NCI-H2227 (cell line): ENCODE results near the gene ZNF248.
"Not testable (repeated sequence)": the region's sequence is repeated elsewhere in the genome, so short reads cannot be mapped to it uniquely, and the experiment has no call there.

Experiments
- DNase-seq: peaks from one replicate; lab custom pipeline; 2025; ENCODE audit not compliant: unreplicated experiment; lab: John Stamatoyannopoulos, UW

The ZNF248 gene

GRCh38 chr10:37857287-37858211 lies at the start of gene ZNF248:
Gene ZNF248, minus strand, starts transcription at chr10:37857610. Its CDS starts 1,300 bp downstream, at chr10:37856310.
- DNase-seq: peak; percentile 96

- no peak for DNase-seq
Measured at GRCh38 chr10:37906382-37906781, 49.0 kb upstream of the ZNF248 start.

GRCh38 chr10:37896436-37896835 lies 39.0 kb upstream of the ZNF248 start:
- no peak for DNase-seq

- no peak for DNase-seq
Measured at GRCh38 chr10:37895674-37896073, 38.3 kb upstream of the ZNF248 start.

- no peak for DNase-seq
Measured at GRCh38 chr10:37885850-37886249, 28.4 kb upstream of the ZNF248 start.

GRCh38 chr10:37872955-37873354 lies 15.5 kb upstream of the ZNF248 start:
- no peak for DNase-seq

GRCh38 chr10:37872283-37872682 lies 14.9 kb upstream of the ZNF248 start:
- DNase-seq: no peak

GRCh38 chr10:37871568-37872251 lies 14.3 kb upstream of the ZNF248 start:
- DNase-seq: no peak

GRCh38 chr10:37871143-37871542 lies 13.7 kb upstream of the ZNF248 start:
- DNase-seq: no peak

GRCh38 chr10:37868796-37869195 lies 11.4 kb upstream of the ZNF248 start:
- DNase-seq: no peak

GRCh38 chr10:37865957-37866803 lies 8.8 kb upstream of the ZNF248 start:
- DNase-seq: no peak

- DNase-seq: no peak
Measured at GRCh38 chr10:37865264-37865663, 7.9 kb upstream of the ZNF248 start.

- no peak for DNase-seq
Measured at GRCh38 chr10:37860494-37861190, 3.2 kb upstream of the ZNF248 start.

- not testable (repeated sequence) for DNase-seq
Measured at GRCh38 chr10:37859270-37859669, 1.9 kb upstream of the ZNF248 start.

- peak; percentile 24 for DNase-seq
Measured at GRCh38 chr10:37856881-37857286, 526 bp downstream of the ZNF248 start.

GRCh38 chr10:37855636-37856035 lies 1.8 kb downstream of the ZNF248 start:
- no peak for DNase-seq

GRCh38 chr10:37854626-37855025 lies 2.8 kb downstream of the ZNF248 start:
- DNase-seq: no peak

- no peak for DNase-seq
Measured at GRCh38 chr10:37844644-37845043, 12.8 kb downstream of the ZNF248 start.

- DNase-seq: no peak
Measured at GRCh38 chr10:37839243-37839642, 18.2 kb downstream of the ZNF248 start.

GRCh38 chr10:37831495-37832333 lies 25.7 kb downstream of the ZNF248 start:
- no peak for DNase-seq
